Gastrocnemius medialis (tissue), 4 donors: ENCODE data around the gene CMTM5.

Source experiments
- POLR2A ChIP-seq, 2 donors: fragments of 450-650 bp; IDR thresholded peaks; one replicate each; pipeline ENCODE4 v1.6.1; 2017; ENCODE audit warnings: antibody characterized with exemption in 2 of 2, mild to moderate bottlenecking in 2 of 2, moderate library complexity in 2 of 2
- TF ChIP-seq, protein P1 (sequence below), 5 experiments: fragments of 450-650 bp in 3 of 5; fragments of 200-600 bp in 2 of 5; sonication (generic) in 2 of 5; IDR thresholded peaks in 4 of 5; conservative IDR thresholded peaks in 1 of 5; 1 replicate in 4 of 5; 2 replicates in 1 of 5; pipeline ENCODE4 v1.5.1; 2016 to 2019; ENCODE audit warnings: antibody characterized with exemption in 5 of 5, mild to moderate bottlenecking in 3 of 5, moderate library complexity in 3 of 5

- TF ChIP-seq POLR2A (IDR thresholded peaks at IDR 0.05): no peak
- TF ChIP-seq, protein P1, sequence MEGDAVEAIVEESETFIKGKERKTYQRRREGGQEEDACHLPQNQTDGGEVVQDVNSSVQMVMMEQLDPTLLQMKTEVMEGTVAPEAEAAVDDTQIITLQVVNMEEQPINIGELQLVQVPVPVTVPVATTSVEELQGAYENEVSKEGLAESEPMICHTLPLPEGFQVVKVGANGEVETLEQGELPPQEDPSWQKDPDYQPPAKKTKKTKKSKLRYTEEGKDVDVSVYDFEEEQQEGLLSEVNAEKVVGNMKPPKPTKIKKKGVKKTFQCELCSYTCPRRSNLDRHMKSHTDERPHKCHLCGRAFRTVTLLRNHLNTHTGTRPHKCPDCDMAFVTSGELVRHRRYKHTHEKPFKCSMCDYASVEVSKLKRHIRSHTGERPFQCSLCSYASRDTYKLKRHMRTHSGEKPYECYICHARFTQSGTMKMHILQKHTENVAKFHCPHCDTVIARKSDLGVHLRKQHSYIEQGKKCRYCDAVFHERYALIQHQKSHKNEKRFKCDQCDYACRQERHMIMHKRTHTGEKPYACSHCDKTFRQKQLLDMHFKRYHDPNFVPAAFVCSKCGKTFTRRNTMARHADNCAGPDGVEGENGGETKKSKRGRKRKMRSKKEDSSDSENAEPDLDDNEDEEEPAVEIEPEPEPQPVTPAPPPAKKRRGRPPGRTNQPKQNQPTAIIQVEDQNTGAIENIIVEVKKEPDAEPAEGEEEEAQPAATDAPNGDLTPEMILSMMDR (IDR thresholded peaks at IDR 0.05 in 4 of 5, conservative IDR thresholded peaks at IDR 0.05 in 1 of 5): no peak
Measured at GRCh38 chr14:23396781-23397407, 20.0 kb downstream of the CMTM5 start.
